Measurements from ENCODE around the gene BCO2. TPM values are rescaled to one million over a fixed set of nuclear protein-coding genes. Genes with fewer than 3 reads are reported as not detected.
A peak's percentile ranks its signal among the peaks of the same experiment; 100 is the strongest.

The BCO2 gene
- total and polyA plus RNA-seq, 12 donors: 26.0 to 139 (median 49.5) TPM

DNA sequence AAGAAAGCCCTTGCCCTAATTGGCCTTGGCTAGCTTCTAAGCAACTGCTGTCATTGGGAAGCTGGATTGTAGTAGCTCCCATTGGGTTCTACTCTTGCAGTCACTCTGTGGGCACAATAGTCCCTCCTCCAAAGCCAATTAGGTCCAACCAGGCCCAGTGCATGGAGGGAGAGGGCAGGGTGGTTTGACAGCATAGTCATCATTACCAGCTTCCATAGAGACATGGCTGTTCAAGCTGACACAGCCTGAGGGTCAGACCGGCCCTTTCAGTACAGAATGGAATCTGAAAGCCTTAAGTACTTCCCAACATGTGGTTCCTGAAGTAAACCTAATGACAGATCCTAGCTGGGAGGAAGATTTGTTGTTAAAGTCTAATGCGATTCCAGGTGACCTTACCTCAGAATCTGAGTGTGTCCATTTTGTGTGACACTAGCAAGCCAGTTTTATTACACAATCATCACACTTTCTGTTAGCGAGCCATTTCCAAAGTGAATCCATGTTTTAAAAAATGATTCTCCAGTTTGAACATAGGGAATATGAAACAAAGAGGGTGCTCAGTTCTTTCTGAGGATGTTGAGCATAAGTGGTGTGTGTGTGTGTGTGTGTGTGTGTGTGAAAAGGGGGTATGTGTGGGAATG, 78.4 kb downstream of the BCO2 start:
- Histone ChIP-seq H3K36me3 (replicated peaks in 1 of 2) (no peaks in the 10 kb centered on the region), H3K4me3 (no peak overlapping the region), H3K27ac (peak overlapping the region in 1 of 5 donors; percentile 49), H3K27me3 (no peaks in the 10 kb centered on the region), H3K9me3 (replicated peaks in 1 of 3) (no peaks in the 10 kb centered on the region), H3K4me1 (replicated peaks in 1 of 2) (peaks cover 6 to 7% of the 10 kb centered on the region in 2 donors)
- no peak for DNase-seq
- TF ChIP-seq, protein P1, sequence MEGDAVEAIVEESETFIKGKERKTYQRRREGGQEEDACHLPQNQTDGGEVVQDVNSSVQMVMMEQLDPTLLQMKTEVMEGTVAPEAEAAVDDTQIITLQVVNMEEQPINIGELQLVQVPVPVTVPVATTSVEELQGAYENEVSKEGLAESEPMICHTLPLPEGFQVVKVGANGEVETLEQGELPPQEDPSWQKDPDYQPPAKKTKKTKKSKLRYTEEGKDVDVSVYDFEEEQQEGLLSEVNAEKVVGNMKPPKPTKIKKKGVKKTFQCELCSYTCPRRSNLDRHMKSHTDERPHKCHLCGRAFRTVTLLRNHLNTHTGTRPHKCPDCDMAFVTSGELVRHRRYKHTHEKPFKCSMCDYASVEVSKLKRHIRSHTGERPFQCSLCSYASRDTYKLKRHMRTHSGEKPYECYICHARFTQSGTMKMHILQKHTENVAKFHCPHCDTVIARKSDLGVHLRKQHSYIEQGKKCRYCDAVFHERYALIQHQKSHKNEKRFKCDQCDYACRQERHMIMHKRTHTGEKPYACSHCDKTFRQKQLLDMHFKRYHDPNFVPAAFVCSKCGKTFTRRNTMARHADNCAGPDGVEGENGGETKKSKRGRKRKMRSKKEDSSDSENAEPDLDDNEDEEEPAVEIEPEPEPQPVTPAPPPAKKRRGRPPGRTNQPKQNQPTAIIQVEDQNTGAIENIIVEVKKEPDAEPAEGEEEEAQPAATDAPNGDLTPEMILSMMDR (IDR thresholded peaks at IDR 0.05): no peak
- TF ChIP-seq POLR2A (IDR thresholded peaks at IDR 0.05): no peak
- intact Hi-C loops (cut with DNase I): no loop called here
- 95 to 96% (median 96%) methylated on average over 2 to 3 of the region's 3 CpGs for WGBS, 4 donors

DNA sequence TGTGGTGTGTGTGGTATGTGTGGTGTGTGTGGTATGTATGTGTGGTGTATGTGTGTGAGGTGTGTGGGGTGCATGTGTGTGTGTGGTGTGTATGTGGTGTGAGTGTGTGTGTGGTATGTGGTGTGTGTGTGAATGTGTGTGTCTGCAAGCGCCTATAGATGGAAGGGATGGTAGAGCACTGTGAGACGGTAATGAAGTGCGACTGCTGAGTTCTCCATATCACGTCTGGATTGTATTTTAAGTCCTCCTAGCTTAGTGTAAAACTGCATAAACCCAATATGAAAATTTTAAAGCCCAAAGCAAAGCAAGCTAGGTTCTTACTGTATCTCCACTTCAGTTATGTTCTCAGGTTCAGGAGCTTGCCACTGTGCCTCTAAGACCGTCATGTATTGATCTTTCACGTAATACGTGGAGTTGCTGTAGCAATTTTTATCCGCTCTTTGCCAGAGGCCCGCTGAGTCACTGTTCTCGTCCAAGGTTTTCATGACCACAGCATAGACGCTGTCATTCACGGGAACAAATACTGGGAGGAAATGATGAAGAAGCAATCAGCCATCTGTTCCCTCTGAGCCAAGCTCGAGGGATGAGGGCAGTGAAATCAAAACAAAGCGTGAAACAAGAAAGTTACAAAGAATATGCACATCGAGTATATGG, 79.9 kb downstream of the BCO2 start:
- TF ChIP-seq, protein P1 (IDR thresholded peaks at IDR 0.05): no peak
- TF ChIP-seq POLR2A (IDR thresholded peaks at IDR 0.05): peak in 1 of 2 donors; percentile 25
- Histone ChIP-seq H3K27ac (peak overlapping the region in 3 of 5 donors; percentile 48 to 69 (median 63)), H3K4me3 (no peak overlapping the region), H3K4me1 (replicated peaks in 1 of 2) (peaks cover 6 to 7% of the 10 kb centered on the region in 2 donors), H3K36me3 (replicated peaks in 1 of 2) (no peaks in the 10 kb centered on the region), H3K9me3 (replicated peaks in 1 of 3) (no peaks in the 10 kb centered on the region), H3K27me3 (no peaks in the 10 kb centered on the region)
- DNase-seq: peak; percentile 76 to 90 (median 85)
- intact Hi-C loops (cut with DNase I): no loop called here
- WGBS, 4 donors: 23 to 35% (median 25%) methylated on average over 15 of the region's 15 CpGs

DNA sequence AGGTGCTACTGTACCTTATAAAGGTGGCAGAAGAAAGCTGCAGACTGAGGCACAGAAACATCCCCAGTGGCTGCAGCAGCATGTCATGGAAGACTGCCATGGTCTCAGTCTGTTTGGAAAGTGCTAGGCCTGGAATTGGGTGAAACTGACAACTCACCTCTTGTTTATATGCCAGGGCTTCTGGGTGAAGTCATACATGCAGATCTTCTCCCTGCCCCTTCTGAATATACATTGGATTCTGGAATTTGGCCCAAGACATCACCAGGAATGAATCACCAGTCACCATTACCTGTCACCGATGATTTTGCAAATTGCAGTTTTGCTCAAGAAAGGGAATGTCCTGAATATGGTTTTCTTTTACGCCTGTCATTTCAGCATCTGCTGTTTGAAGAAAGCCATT, 85.2 kb downstream of the BCO2 start, which contains the start of gene PLET1:
TSS of gene PLET1 (minus strand) at position 371 of the 400 bp plus-strand sequence. CDS start at position 100, 271 bp downstream.
- H3K27me3 ChIP-seq: no peaks in the 10 kb centered on the region
- TF ChIP-seq, protein P1 (IDR thresholded peaks at IDR 0.05): no peak
- no peak for TF ChIP-seq POLR2A (IDR thresholded peaks at IDR 0.05)
- peak in 1 of 7 donors; percentile 5 for DNase-seq
- 92 to 100% (median 98%) methylated on average over 2 of the region's 2 CpGs for WGBS, 4 donors
- intact Hi-C loops (cut with DNase I): no loop called here
- H3K27ac ChIP-seq: no peak within 1 kb of the TSS
- H3K4me1 ChIP-seq (replicated peaks in 1 of 2): peaks cover 4 to 5% of the 10 kb centered on the region in 2 donors
- H3K4me3 ChIP-seq: no peak within 1 kb of the TSS
- H3K9me3 ChIP-seq (replicated peaks in 1 of 3): no peaks in the 10 kb centered on the region
- no peaks in the 10 kb centered on the region for H3K36me3 ChIP-seq (replicated peaks in 1 of 2)

DNA sequence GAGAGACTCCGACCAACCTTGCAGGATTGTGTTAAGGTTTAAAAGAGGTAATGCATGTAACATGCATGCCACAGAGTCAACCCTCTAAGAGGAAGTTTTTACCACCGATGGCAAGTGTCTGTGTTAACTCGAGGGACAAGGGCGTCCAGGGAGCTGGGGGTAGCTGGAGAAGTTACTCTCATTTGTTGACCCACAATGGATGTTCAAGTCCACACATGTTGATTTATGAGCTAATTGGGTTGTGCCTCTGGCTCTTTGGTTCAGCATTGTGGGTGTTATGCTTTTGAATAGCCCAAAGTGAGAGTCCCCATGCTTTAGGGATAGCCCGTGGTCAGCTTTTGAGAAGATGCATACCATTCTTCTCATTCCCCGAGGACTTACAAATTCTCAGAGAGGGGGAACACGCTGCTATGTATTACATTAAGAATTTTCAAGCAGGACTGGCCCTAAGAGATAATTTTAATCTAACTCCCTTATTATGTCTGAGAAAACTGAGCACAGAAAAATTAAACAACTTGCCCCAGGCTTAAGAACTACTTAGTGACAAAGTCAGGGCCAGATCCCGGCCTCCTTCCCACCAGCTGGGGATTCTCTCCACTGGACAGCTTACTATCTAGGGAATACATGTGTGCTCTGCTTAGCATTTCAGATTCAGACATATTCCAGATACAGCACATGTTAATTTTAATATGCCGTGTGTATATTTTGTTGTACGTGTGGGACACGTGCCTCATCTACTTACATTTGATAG, 90.5 kb downstream of the BCO2 start:
- Histone ChIP-seq H3K9me3 (replicated peaks in 1 of 3) (no peaks in the 10 kb centered on the region), H3K27ac (peak overlapping the region in 2 of 5 donors; percentile 1 to 19), H3K36me3 (replicated peaks in 1 of 2) (no peaks in the 10 kb centered on the region), H3K4me1 (replicated peaks in 1 of 2) (peaks cover 0 to 8% of the 10 kb centered on the region in 2 donors), H3K27me3 (no peaks in the 10 kb centered on the region), H3K4me3 (no peak overlapping the region)
- 55 to 84% (median 75%) methylated on average over 11 of the region's 11 CpGs for WGBS, 4 donors
- no peak for TF ChIP-seq POLR2A (IDR thresholded peaks at IDR 0.05)
- TF ChIP-seq, protein P1 (IDR thresholded peaks at IDR 0.05): no peak
- intact Hi-C loops (cut with DNase I): no loop called here
- no peak for DNase-seq

Data from adrenal gland (tissue), 12 donors.